Astrocyte of the cerebellum (primary cell): ENCODE data around the gene CREG2.
"Not testable (repeated sequence)": the region's sequence is repeated elsewhere in the genome, so short reads cannot be mapped to it uniquely, and the experiment has no call there.

Experiments
- DNase-seq: peaks from one replicate; pipeline ENCODE4 v3.0.0-alpha.2; 2011; ENCODE audit warnings: low read depth
- H3K4me3 ChIP-seq: 2 replicates; pipeline ENCODE4 v1.5.1; 2011; ENCODE audit warnings: mild to moderate bottlenecking, low read depth, low read length, moderate library complexity
- in situ Hi-C: cut with HindIII; loops from 2 replicates; pipeline ENCODE4 v1.10.0; 2017; ENCODE audit warnings: low sequenced_read_pairs
- TF ChIP-seq, protein P1 (sequence below): IDR thresholded peaks from 2 replicates; pipeline ENCODE4 v1.5.1; 2012; ENCODE audit warnings: low read length, low read depth, moderate library complexity, mild to moderate bottlenecking; ENCODE audit errors: missing control alignments

CREG2 gene

DNA sequence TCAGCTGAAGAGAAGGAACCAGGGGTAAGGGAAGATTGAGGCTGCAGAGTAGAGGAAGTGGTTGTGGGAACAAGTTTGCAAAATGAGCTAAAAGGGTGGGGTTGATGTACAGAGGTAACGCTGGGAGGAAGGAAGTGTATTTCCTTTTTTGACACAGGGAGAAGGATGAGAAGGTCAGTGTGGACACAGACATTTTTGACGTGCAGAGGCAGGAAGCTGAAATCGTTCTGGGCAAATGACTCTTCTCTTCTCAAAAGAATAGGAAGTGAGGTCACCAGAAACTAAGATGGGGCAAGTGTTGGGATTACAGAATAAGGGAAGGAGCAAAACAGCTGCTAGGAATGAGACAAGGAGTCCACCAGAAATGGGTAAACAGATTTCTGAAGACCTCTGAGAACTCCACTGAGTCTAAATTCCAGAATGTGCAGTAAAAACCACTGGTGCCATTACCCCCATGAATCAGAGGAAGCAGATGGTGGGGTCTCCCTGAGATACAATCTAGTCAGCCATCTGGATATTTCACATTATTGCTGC is 58.8 kb downstream of the CREG2 start:
- no peak for DNase-seq
- H3K4me3 ChIP-seq, result no peak overlapping the region
- in situ Hi-C loops, result no loop called here
- TF ChIP-seq, protein P1, sequence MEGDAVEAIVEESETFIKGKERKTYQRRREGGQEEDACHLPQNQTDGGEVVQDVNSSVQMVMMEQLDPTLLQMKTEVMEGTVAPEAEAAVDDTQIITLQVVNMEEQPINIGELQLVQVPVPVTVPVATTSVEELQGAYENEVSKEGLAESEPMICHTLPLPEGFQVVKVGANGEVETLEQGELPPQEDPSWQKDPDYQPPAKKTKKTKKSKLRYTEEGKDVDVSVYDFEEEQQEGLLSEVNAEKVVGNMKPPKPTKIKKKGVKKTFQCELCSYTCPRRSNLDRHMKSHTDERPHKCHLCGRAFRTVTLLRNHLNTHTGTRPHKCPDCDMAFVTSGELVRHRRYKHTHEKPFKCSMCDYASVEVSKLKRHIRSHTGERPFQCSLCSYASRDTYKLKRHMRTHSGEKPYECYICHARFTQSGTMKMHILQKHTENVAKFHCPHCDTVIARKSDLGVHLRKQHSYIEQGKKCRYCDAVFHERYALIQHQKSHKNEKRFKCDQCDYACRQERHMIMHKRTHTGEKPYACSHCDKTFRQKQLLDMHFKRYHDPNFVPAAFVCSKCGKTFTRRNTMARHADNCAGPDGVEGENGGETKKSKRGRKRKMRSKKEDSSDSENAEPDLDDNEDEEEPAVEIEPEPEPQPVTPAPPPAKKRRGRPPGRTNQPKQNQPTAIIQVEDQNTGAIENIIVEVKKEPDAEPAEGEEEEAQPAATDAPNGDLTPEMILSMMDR, result no peak

DNA sequence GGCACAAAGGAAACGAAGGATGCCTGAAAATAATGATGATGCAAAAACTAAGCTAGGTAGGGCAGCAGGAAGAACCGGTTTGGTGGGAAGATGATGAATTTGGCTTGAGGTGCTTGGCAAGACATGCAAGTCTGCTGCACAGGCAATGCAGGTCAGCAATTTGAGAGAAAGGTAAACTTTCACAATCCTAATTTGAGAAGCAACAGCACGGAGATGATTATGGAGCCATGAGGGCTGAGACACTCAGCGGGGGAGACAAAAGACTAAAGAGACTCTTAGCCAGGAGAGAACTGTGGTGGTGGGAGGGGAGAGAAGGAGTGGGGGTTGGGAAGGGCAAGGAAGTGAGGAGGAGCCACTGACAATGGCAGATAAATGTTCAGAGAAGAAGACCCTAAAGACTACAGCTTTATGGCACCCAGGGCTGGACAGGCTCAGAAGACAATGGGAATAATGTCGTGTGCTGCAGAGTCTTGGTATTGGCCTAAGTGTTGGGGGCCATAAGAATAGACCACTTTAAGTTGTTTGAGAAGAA is 59.4 kb downstream of the CREG2 start:
- TF ChIP-seq, protein P1, result no peak
- in situ Hi-C loops, result no loop called here
- DNase-seq, result no peak
- no peak overlapping the region for H3K4me3 ChIP-seq

DNA sequence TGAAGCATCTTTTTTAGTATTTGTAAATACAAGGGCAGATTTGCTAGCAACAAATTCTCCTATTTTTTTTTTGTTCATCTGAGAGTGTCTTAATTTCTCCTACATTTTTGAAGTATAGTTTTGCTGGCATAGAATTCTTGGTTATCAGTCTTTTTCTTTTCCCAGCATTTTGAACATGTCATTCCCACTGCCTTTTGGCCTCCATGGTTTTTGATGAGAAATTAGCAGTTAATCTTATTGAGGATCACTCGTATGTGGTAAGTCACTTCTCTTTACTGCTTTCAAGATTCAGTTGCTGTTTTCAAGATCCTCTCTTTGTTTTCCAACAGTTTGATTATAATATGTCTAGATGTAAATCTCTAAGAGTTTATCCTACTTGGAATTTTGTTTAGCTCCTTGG is 61.9 kb downstream of the CREG2 start:
- in situ Hi-C loops, result no loop called here
- TF ChIP-seq, protein P1, result no peak
- DNase-seq, result no peak
- H3K4me3 ChIP-seq, result no peak overlapping the region

DNA sequence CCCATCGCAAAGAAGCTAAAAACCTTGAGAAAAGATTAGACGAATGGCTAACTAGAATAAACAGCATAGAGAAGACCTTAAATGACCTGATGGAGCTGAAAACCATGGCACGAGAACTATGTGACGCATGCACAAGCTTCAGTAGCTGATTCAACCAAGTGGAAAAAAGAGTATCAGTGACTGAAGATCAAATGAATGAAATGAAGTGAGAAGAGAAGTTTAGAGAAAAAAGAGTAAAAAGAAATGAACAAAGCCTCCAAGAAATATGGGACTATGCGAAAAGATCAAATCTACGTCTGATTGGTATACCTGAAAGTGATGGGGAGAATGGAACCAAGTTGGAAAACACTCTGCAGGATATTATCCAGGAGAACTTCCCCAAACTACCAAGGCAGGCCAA is 70.7 kb downstream of the CREG2 start:
- DNase-seq, in situ Hi-C loops, H3K4me3 ChIP-seq: not testable (repeated sequence)

DNA sequence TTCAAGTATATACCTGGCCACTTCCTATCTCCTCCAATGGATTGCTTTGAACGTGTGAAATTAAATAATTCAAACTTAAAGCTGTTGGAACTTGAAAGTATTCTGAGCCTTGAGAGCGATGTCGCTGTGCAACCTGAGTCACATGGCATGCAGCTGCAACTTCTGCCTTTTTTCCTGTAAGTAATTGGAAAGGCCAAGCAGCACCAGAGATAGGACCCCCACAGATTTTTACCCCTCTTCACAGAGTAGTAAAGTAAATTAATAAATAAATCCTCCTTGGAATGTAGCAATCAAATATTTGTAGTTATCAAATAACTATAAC is 75.6 kb downstream of the CREG2 start:
- no peak for DNase-seq
- in situ Hi-C loops, result no loop called here
- H3K4me3 ChIP-seq, result no peak overlapping the region
- TF ChIP-seq, protein P1, result no peak

DNA sequence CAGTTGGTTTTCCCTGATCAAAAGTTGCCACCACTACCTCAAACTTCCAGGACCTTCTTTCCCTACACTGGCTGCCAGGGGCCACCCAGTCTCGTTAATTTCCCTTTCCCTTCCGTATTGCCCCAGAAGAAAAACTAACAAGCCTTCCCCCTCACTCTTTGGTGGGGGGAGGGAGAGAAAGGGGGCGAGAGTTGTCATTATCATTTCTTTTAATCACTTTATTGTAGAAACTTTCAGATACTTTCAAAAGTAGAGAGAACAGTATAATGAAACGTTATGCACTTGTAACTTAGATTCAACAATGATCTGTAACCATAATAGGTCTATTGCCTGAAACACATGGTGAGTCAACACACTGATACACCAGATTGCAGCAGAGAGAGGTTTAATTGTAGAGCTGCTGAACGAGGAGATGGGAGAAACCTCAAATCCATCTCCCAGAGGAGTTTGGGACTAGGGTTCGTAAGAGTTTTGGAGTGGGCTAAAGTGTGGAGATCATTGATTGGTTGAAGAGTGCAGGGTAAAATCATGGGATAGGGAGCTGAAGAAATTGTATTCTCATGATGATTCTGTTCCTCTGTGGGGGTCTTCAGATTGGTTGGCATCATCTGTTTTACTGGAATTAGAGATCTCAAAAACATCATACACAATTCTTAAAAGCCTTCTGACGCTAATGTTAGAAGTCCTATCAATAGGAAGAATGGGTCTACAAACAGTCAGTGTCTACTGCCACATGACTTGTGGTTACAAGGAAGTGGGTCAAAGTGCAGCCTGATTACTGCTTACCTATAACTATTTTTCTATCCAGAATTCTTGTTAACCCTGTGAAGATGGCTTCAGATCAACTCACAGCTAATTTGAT is 76.2 kb downstream of the CREG2 start:
- in situ Hi-C loops, result no loop called here
- no peak for DNase-seq
- TF ChIP-seq, protein P1, result no peak
- no peak overlapping the region for H3K4me3 ChIP-seq
